Measurements from ENCODE around the gene EPHB2.

DNA sequence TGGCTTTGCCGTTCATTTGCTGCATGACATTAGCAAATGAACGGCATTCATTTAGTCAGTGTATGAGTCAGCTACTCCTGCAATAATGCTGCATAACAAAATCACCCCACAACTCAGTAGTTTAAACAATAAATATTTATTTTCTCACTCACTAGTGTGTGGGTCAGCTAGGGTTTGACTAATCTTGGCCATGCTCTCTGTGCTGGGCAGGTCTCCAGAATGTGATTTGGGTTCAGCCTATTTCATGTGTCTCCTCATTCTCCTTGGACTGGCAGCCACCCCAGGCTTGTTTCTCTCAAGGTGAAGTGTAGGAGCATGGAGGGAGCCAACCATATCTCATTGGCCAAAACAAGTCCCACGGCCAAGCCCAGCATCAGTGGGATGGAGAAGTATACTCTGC, 157.7 kb downstream of the EPHB2 start:
- TF ChIP-seq POLR2A (IDR thresholded peaks at IDR 0.05; ENCODE audit: low read depth, low read length), result no peak
- TF ChIP-seq POLR2AphosphoS5 (IDR thresholded peaks at IDR 0.05; ENCODE audit: low read depth, low read length), result no peak
- TF ChIP-seq POU2F2 (IDR thresholded peaks at IDR 0.05; ENCODE audit: low read depth, low read length), result no peak
- TF ChIP-seq SPI1 (IDR thresholded peaks at IDR 0.05; ENCODE audit: low read depth, low read length), result no peak
- no peak for TF ChIP-seq TAF1 (IDR thresholded peaks at IDR 0.05; ENCODE audit: low read depth, low read length)
